ENCODE results near the gene BIRC6.
"Not testable (repeated sequence)": the region's sequence is repeated elsewhere in the genome, so short reads cannot be mapped to it uniquely, and the experiment has no call there.

BIRC6 gene

DNA sequence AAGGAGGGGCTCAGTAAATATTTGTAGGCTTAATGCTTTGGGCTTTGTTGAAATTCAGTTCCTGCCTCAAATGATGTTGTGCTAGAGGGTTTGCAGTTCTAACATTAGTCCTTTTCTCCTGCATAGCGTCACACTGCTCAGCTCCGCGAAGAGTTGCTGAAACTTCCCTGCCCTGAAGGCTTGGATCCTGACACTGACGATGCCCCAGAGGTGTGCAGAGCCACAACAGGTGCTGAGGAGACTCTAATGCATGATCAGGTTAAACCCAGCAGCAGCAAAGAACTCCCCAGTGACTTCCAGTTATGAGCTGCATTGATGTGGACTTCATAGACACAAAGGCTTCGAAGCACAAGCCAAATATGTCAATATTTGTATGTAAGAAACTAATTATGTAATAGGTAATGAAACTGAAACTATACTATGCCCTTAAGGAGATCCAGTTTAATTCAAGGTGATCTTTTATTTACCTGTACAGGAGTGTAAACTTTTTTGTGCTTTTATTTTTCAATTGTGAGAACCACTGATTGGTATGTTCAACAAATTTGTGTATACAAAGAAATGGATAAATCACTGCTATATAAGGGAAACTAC lies 260.9 kb downstream of the BIRC6 start:
- DNase-seq (ENCODE audit: low read depth in 3 of 3), result no peak

DNA sequence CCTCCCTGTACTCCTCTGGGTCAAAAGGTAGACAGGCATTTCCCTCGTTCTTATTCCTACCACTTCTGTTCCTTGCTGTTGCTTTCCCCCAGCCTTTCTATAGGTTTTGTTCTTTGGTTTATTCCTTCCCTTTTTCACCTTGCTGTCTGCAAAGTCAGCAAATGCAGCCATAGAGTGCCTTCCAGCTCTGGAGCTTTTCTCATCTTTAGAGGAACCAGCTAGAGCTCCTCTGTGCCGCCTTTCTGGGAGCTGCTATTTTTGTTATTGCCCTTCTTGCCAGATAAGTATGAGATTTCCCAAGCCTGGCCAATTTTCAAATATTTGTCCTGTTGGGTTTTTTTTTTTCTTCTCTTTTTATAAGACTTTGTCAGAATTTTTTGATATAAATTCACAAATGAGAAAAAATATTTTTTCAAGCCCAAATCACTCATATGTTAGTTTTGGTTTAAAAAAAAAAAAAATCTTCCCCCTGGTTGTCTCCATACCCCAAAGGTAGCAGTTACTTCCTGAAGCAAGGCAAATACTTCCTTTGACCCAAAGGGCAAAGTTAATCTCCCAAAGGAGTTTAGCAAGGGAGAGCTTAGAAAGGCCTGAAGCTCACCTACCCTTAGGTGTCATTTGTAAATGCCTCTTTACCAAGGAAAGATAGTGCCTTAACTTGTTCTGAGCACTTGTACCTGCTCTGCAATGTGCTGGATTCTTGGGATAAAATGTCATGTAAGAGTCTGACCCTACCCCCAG lies 265.9 kb downstream of the BIRC6 start:
- no peak for DNase-seq (ENCODE audit: low read depth in 3 of 3)

DNA sequence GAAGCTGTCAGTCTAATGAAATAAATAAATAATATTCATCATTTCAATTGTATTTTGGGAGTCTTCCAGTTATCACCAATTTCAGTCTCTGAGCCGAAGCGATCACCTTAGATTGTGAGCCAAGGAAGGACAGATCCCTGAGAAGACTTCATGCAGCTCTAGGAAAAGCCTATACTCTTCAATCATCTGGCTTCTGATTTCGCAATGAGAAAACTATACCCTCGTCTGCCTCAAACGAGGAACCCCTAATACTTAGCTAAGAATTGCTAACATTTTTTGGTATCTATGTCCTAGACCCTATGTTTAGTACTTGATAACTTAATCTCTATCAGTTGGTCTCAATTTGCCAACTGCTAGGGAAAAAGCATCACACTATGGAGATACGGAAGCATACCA lies 266.5 kb downstream of the BIRC6 start:
- no peak for DNase-seq (ENCODE audit: low read depth in 3 of 3)

DNA sequence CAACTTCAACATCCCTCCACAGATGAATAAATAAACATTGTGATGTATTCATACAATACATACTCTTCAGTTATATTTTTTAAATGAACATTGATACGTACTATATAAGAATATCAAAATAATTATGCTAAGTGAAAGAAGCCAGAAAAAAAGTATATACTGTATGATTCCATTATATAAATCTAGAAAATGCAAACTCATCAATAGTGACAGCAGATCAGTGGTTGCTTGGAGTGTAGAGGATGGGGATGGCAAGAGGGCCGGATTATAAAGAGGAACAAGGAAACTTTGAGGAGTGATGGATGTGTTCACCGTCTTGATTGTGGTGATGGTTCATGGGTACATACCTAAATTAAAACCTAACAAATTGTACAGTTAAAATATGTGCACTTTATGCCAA lies 268.0 kb downstream of the BIRC6 start:
- no peak for DNase-seq (ENCODE audit: low read depth in 3 of 3)

DNA sequence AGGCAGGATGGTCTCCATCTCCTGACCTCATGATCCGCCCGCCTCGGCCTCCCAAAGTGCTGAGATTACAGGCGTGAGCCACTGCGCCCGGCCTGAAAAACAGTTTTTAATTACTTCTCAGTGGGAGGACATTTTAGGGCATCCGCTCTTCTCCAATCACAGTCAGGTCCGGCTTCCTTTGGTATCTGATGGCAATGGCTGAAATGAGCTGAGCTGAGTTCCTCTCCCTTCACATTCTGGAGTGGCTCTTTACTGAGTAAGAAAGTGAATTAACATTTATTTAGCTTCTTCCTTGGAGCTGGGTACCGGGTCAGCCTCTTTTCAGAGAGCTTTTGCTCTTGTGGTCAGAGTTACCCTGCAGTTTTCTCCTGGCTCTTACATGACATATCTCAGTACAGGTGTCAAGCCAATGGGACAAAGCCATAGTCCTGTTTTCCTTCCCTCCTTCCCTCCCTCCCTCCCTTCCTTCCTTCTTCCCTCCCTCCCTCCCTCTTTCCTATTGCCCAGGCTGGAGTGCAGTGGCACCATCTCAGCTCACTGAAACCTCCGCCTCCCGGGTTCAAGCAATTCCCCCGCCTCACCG lies 269.9 kb downstream of the BIRC6 start:
- DNase-seq (ENCODE audit: low read depth in 3 of 3), result no peak

DNA sequence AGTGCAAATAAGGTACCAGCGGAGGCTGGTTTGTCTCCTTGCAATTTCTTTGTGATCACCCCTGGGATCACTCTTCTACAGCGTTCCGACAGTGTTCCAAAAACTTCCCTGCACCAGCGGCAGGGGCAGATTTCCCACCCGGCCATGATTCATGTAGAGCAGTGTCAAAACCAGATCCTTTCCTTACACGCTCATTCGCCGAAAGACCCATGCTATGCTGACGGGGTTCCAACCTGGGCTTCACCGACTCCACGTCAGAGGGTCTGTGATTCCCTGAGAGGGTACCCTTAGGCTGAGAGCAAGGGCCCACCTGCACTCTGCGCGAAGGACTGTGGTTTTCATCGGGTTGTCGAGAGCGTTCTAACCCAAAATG lies 270.6 kb downstream of the BIRC6 start:
- DNase-seq (ENCODE audit: low read depth in 3 of 3), result peak in 2 of 3 experiments; percentile 8 to 10

DNA sequence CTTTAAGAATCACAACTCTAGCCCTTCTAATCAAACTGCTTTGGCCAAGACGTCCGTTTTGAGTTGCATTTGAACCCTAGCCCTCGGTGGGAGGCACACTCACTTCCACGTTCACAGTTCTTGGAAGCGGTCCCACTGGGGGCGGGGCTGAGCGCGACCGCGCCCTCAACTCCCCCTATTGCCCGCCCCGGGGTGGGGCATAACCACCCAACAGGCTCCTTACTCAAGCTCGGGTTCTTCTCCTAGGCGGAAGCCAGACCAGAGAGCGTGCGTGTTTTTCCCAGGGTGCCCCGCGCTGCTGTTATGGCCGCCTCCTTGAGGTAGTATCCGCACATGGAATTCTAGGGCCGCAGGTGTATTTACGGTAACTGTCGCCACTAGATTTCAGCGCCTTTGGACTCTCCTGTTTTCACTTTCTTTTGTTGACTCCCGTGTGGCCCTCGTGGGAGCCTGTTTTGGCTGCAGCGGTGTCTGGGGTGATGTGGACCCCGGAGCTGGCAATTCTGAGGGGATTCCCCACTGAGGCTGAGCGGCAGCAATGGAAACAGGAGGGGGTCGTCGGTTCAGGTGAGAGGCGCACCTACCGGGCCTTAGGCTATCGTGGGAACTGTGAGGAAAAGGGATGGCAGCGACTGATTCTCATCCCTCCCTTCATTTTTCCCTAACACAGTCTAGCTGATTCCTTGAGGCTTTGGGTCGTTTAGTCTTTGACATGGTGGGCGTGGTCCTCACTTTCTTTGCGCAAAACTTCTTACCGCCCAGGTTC lies 271.2 kb downstream of the BIRC6 start, which contains the start of gene TTC27:
TSS of gene TTC27 (plus strand) at position 237 of the 766 bp plus-strand sequence. CDS start at position 480, 243 bp downstream.
- DNase-seq (ENCODE audit: low read depth in 3 of 3), result peak; percentile 90 to 93 (median 92)

DNA sequence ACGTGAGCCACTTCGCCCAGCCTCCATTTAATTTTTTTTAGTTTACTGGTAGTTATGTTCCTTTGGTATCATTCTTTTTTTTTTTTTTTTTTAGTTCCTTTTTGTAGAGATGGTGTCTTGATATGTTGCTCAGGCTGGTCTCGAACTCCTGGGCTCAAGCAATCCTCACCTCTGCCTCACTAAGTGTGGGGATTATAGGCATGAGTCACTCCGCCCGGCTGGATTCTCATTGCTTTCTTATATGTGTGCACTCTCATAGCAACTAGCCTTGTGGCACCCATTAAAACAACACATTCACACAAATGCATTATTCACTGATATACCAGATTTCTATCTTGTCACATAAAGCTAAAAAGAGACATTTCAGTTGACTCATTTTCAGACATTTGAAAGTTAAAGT lies 275.3 kb downstream of the BIRC6 start:
- DNase-seq (ENCODE audit: low read depth in 3 of 3), result no peak

DNA sequence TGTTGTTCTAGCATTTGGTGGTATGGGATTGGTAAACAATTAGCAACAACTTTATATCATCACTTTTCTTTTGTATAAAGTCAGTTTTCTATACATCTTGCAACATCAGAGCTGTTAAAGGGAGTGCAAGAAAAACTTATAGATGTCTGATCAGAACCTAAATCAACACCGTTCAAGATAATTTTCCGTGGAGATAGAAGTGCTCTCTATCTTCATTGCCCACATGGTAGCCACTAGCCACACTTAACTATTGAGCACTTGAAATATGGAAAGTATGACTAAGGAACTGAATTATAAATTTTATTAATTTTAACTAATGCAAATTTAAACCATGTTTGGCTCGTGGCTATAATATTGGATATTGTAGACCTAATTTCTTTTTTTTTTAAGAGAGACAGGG lies 276.2 kb downstream of the BIRC6 start:
- no peak for DNase-seq (ENCODE audit: low read depth in 3 of 3)

DNA sequence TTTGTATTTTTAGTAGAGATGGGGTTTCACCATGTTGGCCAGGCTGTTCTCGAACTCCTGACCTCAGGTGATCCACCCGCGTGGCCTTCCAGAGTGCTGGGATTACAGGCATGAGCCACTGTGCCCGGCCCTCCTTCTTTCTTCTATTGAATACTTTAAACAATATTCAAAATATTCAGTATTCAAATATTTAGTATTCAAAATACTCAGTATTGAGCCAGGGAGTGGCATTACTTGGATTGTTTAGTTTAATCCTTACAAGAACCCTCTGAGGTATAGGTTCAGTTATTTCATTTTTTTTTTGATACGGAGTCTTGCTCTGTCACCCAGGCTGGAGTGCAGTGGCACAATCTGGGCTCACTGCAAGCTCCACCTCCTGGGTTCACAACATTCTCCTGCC lies 281.7 kb downstream of the BIRC6 start:
- not testable (repeated sequence) for DNase-seq (ENCODE audit: low read depth in 3 of 3)

DNA sequence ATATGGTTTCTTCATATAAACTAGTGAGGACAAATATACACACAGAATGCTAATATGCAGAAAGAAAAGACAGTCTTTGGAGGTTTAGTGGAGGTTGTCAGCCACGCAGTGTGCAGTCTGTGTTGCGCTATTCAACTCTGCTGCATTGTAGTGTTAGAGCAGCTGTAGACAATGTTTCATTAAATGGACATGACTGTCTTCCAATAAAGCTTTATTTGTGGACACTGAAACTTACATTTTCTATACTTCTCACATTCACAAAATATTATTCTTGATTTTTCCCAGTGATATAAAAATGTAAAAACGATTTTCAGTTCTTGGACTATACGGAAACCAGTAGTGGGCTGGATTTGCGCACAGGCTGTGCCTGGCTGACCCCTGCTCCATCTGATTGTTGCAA lies 284.4 kb downstream of the BIRC6 start:
- no peak for DNase-seq (ENCODE audit: low read depth in 3 of 3)

DNA sequence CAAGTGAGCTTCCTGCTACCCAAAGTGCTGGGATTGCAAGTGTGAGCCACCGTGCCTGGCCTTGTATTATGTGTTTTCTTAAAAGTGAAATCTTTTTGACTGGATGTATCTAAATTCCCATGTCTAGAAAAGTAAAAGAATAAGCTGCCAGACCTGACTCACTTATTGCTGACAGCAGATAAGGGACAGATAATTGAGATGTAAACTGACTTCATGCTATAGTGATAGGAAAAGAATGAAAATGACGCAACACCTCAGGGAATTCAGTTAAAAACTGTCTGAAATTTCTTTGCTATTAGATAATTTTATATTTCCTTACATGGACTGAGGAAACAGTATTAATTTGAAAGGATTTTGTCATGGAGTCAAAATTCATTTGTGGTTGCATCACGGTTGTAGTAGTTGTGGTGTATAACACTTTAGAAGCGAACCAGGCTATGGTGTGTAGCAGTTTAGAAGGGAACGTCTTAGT lies 290.4 kb downstream of the BIRC6 start:
- no peak for DNase-seq (ENCODE audit: low read depth in 3 of 3)

DNA sequence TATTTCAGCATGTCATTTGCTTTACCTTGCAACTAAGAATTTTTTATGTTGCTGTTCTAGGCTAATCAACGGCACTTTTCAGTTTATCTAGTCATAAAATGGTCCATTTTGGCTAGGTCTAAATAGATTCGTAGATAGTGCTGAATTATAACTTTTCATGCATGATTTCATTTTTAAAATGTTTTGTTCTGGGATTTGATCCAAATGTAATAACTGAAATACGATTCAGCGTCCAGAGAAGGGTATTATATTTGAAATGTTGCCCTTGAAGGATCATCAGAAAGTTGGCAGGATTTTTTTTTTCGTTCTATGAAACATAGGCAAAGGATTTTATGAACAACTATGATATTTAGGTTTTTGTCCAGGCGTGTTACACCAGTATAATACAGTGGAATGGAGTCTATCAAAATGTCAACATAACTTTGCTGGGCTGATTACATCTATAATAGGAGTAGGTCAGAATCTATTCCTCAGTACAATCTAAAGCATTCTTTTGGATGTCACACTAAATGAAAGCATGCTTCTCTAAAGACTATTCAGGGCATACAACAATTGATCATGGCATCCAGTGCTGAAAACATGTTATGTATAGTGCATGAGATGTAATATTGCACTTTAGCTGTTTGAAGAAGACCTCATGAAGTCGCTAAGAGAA lies 295.9 kb downstream of the BIRC6 start:
- no peak for DNase-seq (ENCODE audit: low read depth in 3 of 3)

DNA sequence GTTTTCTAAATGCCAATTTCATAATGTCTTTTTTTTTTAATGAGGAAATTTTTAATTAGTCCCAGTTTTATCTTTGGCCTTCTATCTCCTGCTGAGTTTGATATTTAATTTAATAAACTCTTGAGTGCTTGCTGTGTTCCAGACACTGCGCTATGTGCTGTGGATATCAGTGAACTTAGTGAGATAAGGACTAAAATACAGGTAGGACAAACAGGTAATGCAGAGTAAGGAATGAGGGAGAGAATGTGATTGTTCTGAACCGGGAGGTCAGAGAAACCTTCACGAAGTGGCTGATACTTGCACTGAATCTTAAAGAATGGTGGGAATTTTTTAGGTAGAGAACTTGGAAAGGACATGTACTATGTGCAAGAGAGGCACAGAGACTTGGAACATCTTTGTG lies 299.2 kb downstream of the BIRC6 start:
- DNase-seq (ENCODE audit: low read depth in 3 of 3), result no peak

DNA sequence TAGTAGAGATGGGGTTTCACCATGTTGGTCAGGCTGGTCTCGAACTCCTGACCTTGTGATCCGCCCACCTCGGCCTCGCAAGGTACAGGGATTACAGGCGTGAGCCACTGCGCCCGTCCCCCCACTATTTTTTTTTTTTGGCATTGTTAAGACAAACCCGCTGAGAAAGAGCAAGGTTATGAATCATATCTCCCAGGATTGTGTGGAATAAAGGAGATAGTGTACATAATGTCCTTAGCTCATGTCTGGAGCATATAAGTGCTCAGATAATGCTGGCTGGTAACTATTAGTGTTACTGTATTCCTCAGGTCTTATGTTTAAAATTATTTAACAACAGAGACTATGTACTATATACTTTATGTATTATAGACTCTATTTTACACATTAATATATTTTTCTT lies 307.0 kb downstream of the BIRC6 start:
- DNase-seq (ENCODE audit: low read depth in 3 of 3), result no peak

DNA sequence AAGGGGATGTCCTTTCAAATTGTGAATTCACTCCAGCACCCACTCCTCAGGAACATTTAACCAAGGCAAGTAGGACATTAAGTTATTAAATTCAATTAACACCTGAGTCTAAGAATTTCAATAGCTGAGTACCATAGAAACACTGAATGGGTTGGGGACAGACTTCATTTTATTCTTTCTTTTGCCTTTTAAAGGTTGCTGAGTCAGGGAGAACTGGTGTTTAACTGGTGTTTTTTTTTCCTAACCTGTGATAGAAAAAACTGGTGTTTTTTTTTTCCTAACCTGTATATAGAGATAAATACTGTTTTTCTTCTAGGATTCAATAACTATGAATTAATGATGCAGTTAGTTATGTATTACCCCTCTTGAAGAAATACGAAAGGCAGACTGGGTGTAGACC lies 309.9 kb downstream of the BIRC6 start:
- no peak for DNase-seq (ENCODE audit: low read depth in 3 of 3)

DNA sequence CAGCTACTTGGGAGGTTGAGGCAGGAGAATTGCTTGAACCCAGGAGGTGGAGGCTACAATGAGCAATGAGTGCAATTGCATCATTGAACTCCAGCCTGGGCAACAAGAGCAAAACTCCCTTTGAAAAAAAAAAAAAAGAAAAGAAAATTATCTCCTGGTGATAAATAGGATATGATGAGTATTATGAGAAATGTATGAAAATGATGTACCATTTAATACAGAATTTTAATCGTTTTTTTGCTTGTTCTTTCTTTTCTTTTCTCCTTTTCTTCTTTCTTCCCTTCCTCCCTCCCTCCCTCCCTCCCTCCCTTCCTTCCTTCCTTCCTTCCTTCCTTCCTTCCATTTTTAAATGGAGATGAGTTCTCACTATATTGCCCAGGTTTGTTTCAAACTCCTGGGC lies 311.4 kb downstream of the BIRC6 start:
- no peak for DNase-seq (ENCODE audit: low read depth in 3 of 3)

All from stimulated activated CD4-positive, alpha-beta T cell treated with anti-CD3 and anti-CD28 coated beads, TNF-alpha, amount 100 ng/mL, for 4 hours (primary cell).